Measurements from ENCODE around the gene NECTIN1.
A peak's percentile ranks its signal among the peaks of the same experiment; 100 is the strongest.

Gene NECTIN1

GRCh38 chr11:119645018-119645417 lies 84.0 kb downstream of the NECTIN1 start:
- no peak overlapping the region for H3K4ac ChIP-seq (ENCODE audit: low read depth, low read length)
- no peak overlapping the region for H3K4me3 ChIP-seq (ENCODE audit: low read depth, low read length)
- H3K79me2 ChIP-seq (ENCODE audit: control insufficient read depth, insufficient read depth, low read length, poor library complexity): no peaks in the 10 kb centered on the region
- no peak overlapping the region for H2BK5ac ChIP-seq (ENCODE audit: low read depth, low read length, poor library complexity)
- no peak overlapping the region for H2BK12ac ChIP-seq (ENCODE audit: low read length)
- H3K27me3 ChIP-seq (ENCODE audit: insufficient read depth, low read length): no peaks in the 10 kb centered on the region
- H3K9ac ChIP-seq (ENCODE audit: low read length): no peak overlapping the region
- no peaks in the 10 kb centered on the region for H3K36me3 ChIP-seq (ENCODE audit: control insufficient read depth in 1 of 2, insufficient read depth in 2 of 2, low read length in 2 of 2)
- no peak overlapping the region for H3K23ac ChIP-seq (ENCODE audit: low read length)
- no peak overlapping the region for H2AK5ac ChIP-seq (ENCODE audit: low read length)
- peaks cover 6% of the 10 kb centered on the region in 2 experiments for H3K4me1 ChIP-seq (ENCODE audit: control insufficient read depth in 1 of 2, insufficient read depth in 2 of 2, low read length in 2 of 2)
- no peak overlapping the region for H4K12ac ChIP-seq (ENCODE audit: low read depth, low read length)
- no peak overlapping the region for H4K91ac ChIP-seq (ENCODE audit: low read depth, low read length)
- WGBS (ENCODE audit: extremely low coverage, insufficient coverage, insufficient read length): no CpG with 5 or more reads among the region's 5 CpGs
- H3K27ac ChIP-seq (ENCODE audit: low read depth, low read length): no peak overlapping the region
- H3K4me2 ChIP-seq (ENCODE audit: low read length): no peak overlapping the region
- peaks cover 2% of the 10 kb centered on the region for H3K79me1 ChIP-seq (ENCODE audit: low read length)
- no peak overlapping the region for H3K18ac ChIP-seq (ENCODE audit: low read length)
- H2AFZ ChIP-seq (ENCODE audit: insufficient read depth, low read length, poor library complexity): no peak overlapping the region
- no peak overlapping the region for H4K8ac ChIP-seq (ENCODE audit: low read depth, low read length)
- no peak for DNase-seq
- H3K14ac ChIP-seq (ENCODE audit: low read length): no peak overlapping the region
- no peak overlapping the region for H2BK120ac ChIP-seq (ENCODE audit: insufficient read depth, low read length, poor library complexity)
- H3K9me3 ChIP-seq (ENCODE audit: insufficient read depth, low read depth, low read length): no peaks in the 10 kb centered on the region

GRCh38 chr11:119644502-119644901 lies 84.5 kb downstream of the NECTIN1 start:
- H2AFZ ChIP-seq (ENCODE audit: insufficient read depth, low read length, poor library complexity): no peak overlapping the region
- no peak overlapping the region for H3K4me2 ChIP-seq (ENCODE audit: low read length)
- H3K4me3 ChIP-seq (ENCODE audit: low read depth, low read length): no peak overlapping the region
- no peak overlapping the region for H2AK5ac ChIP-seq (ENCODE audit: low read length)
- H3K23ac ChIP-seq (ENCODE audit: low read length): no peak overlapping the region
- no peak overlapping the region for H3K14ac ChIP-seq (ENCODE audit: low read length)
- H3K79me2 ChIP-seq (ENCODE audit: control insufficient read depth, insufficient read depth, low read length, poor library complexity): no peaks in the 10 kb centered on the region
- no peak overlapping the region for H3K18ac ChIP-seq (ENCODE audit: low read length)
- H3K9ac ChIP-seq (ENCODE audit: low read length): no peak overlapping the region
- H3K4me1 ChIP-seq (ENCODE audit: control insufficient read depth in 1 of 2, insufficient read depth in 2 of 2, low read length in 2 of 2): peaks cover 6% of the 10 kb centered on the region in 2 experiments
- H3K27ac ChIP-seq (ENCODE audit: low read depth, low read length): no peak overlapping the region
- DNase-seq: no peak
- no peak overlapping the region for H2BK120ac ChIP-seq (ENCODE audit: insufficient read depth, low read length, poor library complexity)
- H3K27me3 ChIP-seq (ENCODE audit: insufficient read depth, low read length): no peaks in the 10 kb centered on the region
- no peaks in the 10 kb centered on the region for H3K9me3 ChIP-seq (ENCODE audit: insufficient read depth, low read depth, low read length)
- no peak overlapping the region for H4K8ac ChIP-seq (ENCODE audit: low read depth, low read length)
- no peak overlapping the region for H3K4ac ChIP-seq (ENCODE audit: low read depth, low read length)
- H2BK5ac ChIP-seq (ENCODE audit: low read depth, low read length, poor library complexity): no peak overlapping the region
- H4K91ac ChIP-seq (ENCODE audit: low read depth, low read length): no peak overlapping the region
- no peaks in the 10 kb centered on the region for H3K36me3 ChIP-seq (ENCODE audit: control insufficient read depth in 1 of 2, insufficient read depth in 2 of 2, low read length in 2 of 2)
- no CpG with 5 or more reads among the region's 7 CpGs for whole genome bisulfite sequencing (ENCODE audit: extremely low coverage, insufficient coverage, insufficient read length)
- no peak overlapping the region for H4K12ac ChIP-seq (ENCODE audit: low read depth, low read length)
- H2BK12ac ChIP-seq (ENCODE audit: low read length): no peak overlapping the region
- peaks cover 2% of the 10 kb centered on the region for H3K79me1 ChIP-seq (ENCODE audit: low read length)

GRCh38 chr11:119643876-119644225 lies 85.1 kb downstream of the NECTIN1 start:
- H3K79me1 ChIP-seq (ENCODE audit: low read length): peaks cover 2% of the 10 kb centered on the region
- no peak overlapping the region for H3K4me2 ChIP-seq (ENCODE audit: low read length)
- H3K9ac ChIP-seq (ENCODE audit: low read length): peak overlapping the region; percentile 20
- H3K4ac ChIP-seq (ENCODE audit: low read depth, low read length): no peak overlapping the region
- no peak overlapping the region for H3K27ac ChIP-seq (ENCODE audit: low read depth, low read length)
- no peak overlapping the region for H4K8ac ChIP-seq (ENCODE audit: low read depth, low read length)
- H3K4me3 ChIP-seq (ENCODE audit: low read depth, low read length): no peak overlapping the region
- no peaks in the 10 kb centered on the region for H3K79me2 ChIP-seq (ENCODE audit: control insufficient read depth, insufficient read depth, low read length, poor library complexity)
- no peak overlapping the region for H2BK5ac ChIP-seq (ENCODE audit: low read depth, low read length, poor library complexity)
- H2AFZ ChIP-seq (ENCODE audit: insufficient read depth, low read length, poor library complexity): no peak overlapping the region
- no peak for DNase-seq
- no peak overlapping the region for H3K18ac ChIP-seq (ENCODE audit: low read length)
- H2AK5ac ChIP-seq (ENCODE audit: low read length): no peak overlapping the region
- no CpG with 5 or more reads among the region's 5 CpGs for WGBS (ENCODE audit: extremely low coverage, insufficient coverage, insufficient read length)
- no peak overlapping the region for H3K14ac ChIP-seq (ENCODE audit: low read length)
- no peaks in the 10 kb centered on the region for H3K27me3 ChIP-seq (ENCODE audit: insufficient read depth, low read length)
- peaks cover 6% of the 10 kb centered on the region in 2 experiments for H3K4me1 ChIP-seq (ENCODE audit: control insufficient read depth in 1 of 2, insufficient read depth in 2 of 2, low read length in 2 of 2)
- no peaks in the 10 kb centered on the region for H3K36me3 ChIP-seq (ENCODE audit: control insufficient read depth in 1 of 2, insufficient read depth in 2 of 2, low read length in 2 of 2)
- no peak overlapping the region for H3K23ac ChIP-seq (ENCODE audit: low read length)
- H2BK12ac ChIP-seq (ENCODE audit: low read length): no peak overlapping the region
- H4K91ac ChIP-seq (ENCODE audit: low read depth, low read length): no peak overlapping the region
- H4K12ac ChIP-seq (ENCODE audit: low read depth, low read length): no peak overlapping the region
- H3K9me3 ChIP-seq (ENCODE audit: insufficient read depth, low read depth, low read length): no peaks in the 10 kb centered on the region
- H2BK120ac ChIP-seq (ENCODE audit: insufficient read depth, low read length, poor library complexity): no peak overlapping the region

GRCh38 chr11:119643212-119643875 lies 85.7 kb downstream of the NECTIN1 start:
- Histone ChIP-seq H3K4me1 (ENCODE audit: control insufficient read depth in 1 of 2, insufficient read depth in 2 of 2, low read length in 2 of 2) (peaks cover 6% of the 10 kb centered on the region in 2 experiments), H3K79me2 (ENCODE audit: control insufficient read depth, insufficient read depth, low read length, poor library complexity) (no peaks in the 10 kb centered on the region), H3K27me3 (ENCODE audit: insufficient read depth, low read length) (no peaks in the 10 kb centered on the region), H3K18ac (ENCODE audit: low read length) (no peak overlapping the region), H3K9ac (ENCODE audit: low read length) (no peak overlapping the region), H3K79me1 (ENCODE audit: low read length) (peaks cover 2% of the 10 kb centered on the region), H2AK5ac (ENCODE audit: low read length) (no peak overlapping the region), H3K9me3 (ENCODE audit: insufficient read depth, low read depth, low read length) (no peaks in the 10 kb centered on the region), H3K4ac (ENCODE audit: low read depth, low read length) (no peak overlapping the region), H4K12ac (ENCODE audit: low read depth, low read length) (no peak overlapping the region), H3K4me3 (ENCODE audit: low read depth, low read length) (no peak overlapping the region), H3K27ac (ENCODE audit: low read depth, low read length) (no peak overlapping the region), H3K4me2 (ENCODE audit: low read length) (no peak overlapping the region), H2BK120ac (ENCODE audit: insufficient read depth, low read length, poor library complexity) (no peak overlapping the region), H4K8ac (ENCODE audit: low read depth, low read length) (no peak overlapping the region), H3K23ac (ENCODE audit: low read length) (no peak overlapping the region), H3K14ac (ENCODE audit: low read length) (no peak overlapping the region), H2BK12ac (ENCODE audit: low read length) (no peak overlapping the region), H3K36me3 (ENCODE audit: control insufficient read depth in 1 of 2, insufficient read depth in 2 of 2, low read length in 2 of 2) (no peaks in the 10 kb centered on the region), H4K91ac (ENCODE audit: low read depth, low read length) (no peak overlapping the region), H2BK5ac (ENCODE audit: low read depth, low read length, poor library complexity) (no peak overlapping the region), H2AFZ (ENCODE audit: insufficient read depth, low read length, poor library complexity) (no peak overlapping the region)
- no peak for DNase-seq
- WGBS (ENCODE audit: extremely low coverage, insufficient coverage, insufficient read length): no CpG with 5 or more reads among the region's 10 CpGs

Measured in trophoblast cell (in vitro differentiated cells and primary cell).